OCI-LY1 (cell line): ENCODE data around the gene ZNF605.

Experiments used
- H2AFZ ChIP-seq: fragments of 200-600 bp; sonication (generic), shearing (Covaris generic); 2 replicates; pipeline ENCODE4 v1.6.0; 2014; ENCODE audit warnings: antibody characterized with exemption, mild to moderate bottlenecking, low read length
- H3F3A ChIP-seq: fragments of 200-600 bp; sonication (generic), shearing (Covaris generic); 2 replicates; pipeline ENCODE4 v1.6.0; 2014; ENCODE audit warnings: mild to moderate bottlenecking, antibody characterized with exemption, low read length, moderate library complexity; ENCODE audit not compliant: insufficient read depth
- H3K27ac ChIP-seq: fragments of 200-600 bp; sonication (generic); 2 replicates; pipeline ENCODE4 v1.5.1; 2014; ENCODE audit warnings: low read length, mixed run types, mild to moderate bottlenecking, low read depth; ENCODE audit not compliant: poor library complexity, severe bottlenecking
- H3K27me3 ChIP-seq: fragments of 200-600 bp; sonication (generic); 2 replicates; pipeline ENCODE4 v1.6.0; 2014; ENCODE audit warnings: antibody characterized with exemption, mild to moderate bottlenecking, low read length, moderate library complexity; ENCODE audit not compliant: insufficient read depth
- H3K36me3 ChIP-seq: fragments of 200-600 bp; sonication (generic); 2 replicates; pipeline ENCODE4 v1.6.1; 2014; ENCODE audit warnings: mild to moderate bottlenecking, antibody characterized with exemption, low read length, moderate library complexity, mixed read lengths; ENCODE audit not compliant: insufficient read depth
- H3K4me1 ChIP-seq: fragments of 200-600 bp; sonication (generic); 2 replicates; pipeline ENCODE4 v1.5.1; 2014; ENCODE audit warnings: mild to moderate bottlenecking, low read length, moderate library complexity; ENCODE audit not compliant: insufficient read depth, severe bottlenecking
- H3K4me2 ChIP-seq: fragments of 200-600 bp; sonication (generic), shearing (Covaris generic); 2 replicates; pipeline ENCODE4 v1.6.1; 2014; ENCODE audit warnings: low read length
- H3K4me3 ChIP-seq: fragments of 200-600 bp; sonication (generic); 2 replicates; pipeline ENCODE4 v1.5.1; 2014; ENCODE audit warnings: low read length, low read depth, mild to moderate bottlenecking, mixed read lengths; ENCODE audit not compliant: poor library complexity, severe bottlenecking
- H3K79me2 ChIP-seq: fragments of 200-600 bp; shearing (Covaris generic); 2 replicates; pipeline ENCODE4 v1.6.1; 2016; ENCODE audit warnings: mixed run types, low read length, mixed read lengths; ENCODE audit not compliant: insufficient read depth
- H3K9ac ChIP-seq: fragments of 200-600 bp; sonication (generic), shearing (Covaris generic); 2 replicates; pipeline ENCODE4 v1.6.1; 2014; ENCODE audit warnings: mild to moderate bottlenecking, low read length, mixed read lengths
- H3K9me2 ChIP-seq: fragments of 200-600 bp; sonication (generic), shearing (Covaris generic); 2 replicates; pipeline ENCODE4 v1.6.1; 2014; ENCODE audit warnings: low read depth, mild to moderate bottlenecking, low read length, mixed read lengths
- H3K9me3 ChIP-seq: fragments of 200-600 bp; shearing (Covaris generic); 2 replicates; pipeline ENCODE4 v1.6.1; 2014; ENCODE audit warnings: low read length, mixed read lengths
- H4K20me1 ChIP-seq: fragments of 200-600 bp; sonication (generic), shearing (Covaris generic); 2 replicates; pipeline ENCODE4 v1.6.0; 2016; ENCODE audit warnings: mild to moderate bottlenecking, low read length; ENCODE audit not compliant: insufficient read depth
- EZH2 ChIP-seq: fragments of 200-600 bp; sonication (generic), shearing (Covaris generic); IDR thresholded peaks from 2 replicates; pipeline ENCODE4 v1.8.0; 2017; ENCODE audit warnings: borderline replicate concordance, mixed run types, mild to moderate bottlenecking, antibody characterized with exemption, low read length, moderate library complexity, mixed read lengths
- TF ChIP-seq, protein P1 (sequence below): fragments of 200-600 bp; sonication (generic), shearing (Covaris generic); IDR thresholded peaks from 2 replicates; pipeline ENCODE4 v1.5.1; 2017; ENCODE audit warnings: mild to moderate bottlenecking, antibody characterized with exemption, low read length, moderate library complexity, mixed read lengths

ZNF605 gene

DNA sequence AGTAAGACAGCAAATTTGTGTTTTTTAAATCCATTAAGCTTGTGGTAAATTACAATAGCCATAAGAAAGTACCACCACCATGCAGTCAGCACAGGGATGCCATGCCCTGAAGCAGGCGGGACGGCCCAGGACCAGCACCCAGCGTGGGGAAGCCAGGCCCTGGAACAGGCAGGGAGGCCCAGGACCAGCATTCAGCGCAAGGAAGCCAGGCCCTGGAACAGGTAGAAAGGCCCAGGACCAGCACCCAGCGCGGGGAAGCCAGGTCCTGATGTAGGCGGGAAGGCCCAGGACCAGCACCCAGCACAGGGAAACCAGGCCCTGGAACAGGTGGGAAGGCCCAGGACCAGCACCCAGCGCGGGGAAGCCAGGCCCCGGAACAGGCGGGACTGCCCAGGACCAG lies 81.9 kb downstream of the ZNF605 start:
- H3K9me2 ChIP-seq, result no peaks in the 10 kb centered on the region
- no peaks in the 10 kb centered on the region for H4K20me1 ChIP-seq
- no peaks in the 10 kb centered on the region for H3K79me2 ChIP-seq
- no peak overlapping the region for H3K9ac ChIP-seq
- H3K27me3 ChIP-seq, result no peaks in the 10 kb centered on the region
- H3K4me3 ChIP-seq, result no peak overlapping the region
- 0 out of 2 replicates have a peak, but pooled peaks cover 4% of the 10 kb centered on the region for H3F3A ChIP-seq
- no peaks in the 10 kb centered on the region for H3K9me3 ChIP-seq
- H3K36me3 ChIP-seq, result peaks cover 93% of the 10 kb centered on the region
- no peak for TF ChIP-seq EZH2
- TF ChIP-seq, protein P1, sequence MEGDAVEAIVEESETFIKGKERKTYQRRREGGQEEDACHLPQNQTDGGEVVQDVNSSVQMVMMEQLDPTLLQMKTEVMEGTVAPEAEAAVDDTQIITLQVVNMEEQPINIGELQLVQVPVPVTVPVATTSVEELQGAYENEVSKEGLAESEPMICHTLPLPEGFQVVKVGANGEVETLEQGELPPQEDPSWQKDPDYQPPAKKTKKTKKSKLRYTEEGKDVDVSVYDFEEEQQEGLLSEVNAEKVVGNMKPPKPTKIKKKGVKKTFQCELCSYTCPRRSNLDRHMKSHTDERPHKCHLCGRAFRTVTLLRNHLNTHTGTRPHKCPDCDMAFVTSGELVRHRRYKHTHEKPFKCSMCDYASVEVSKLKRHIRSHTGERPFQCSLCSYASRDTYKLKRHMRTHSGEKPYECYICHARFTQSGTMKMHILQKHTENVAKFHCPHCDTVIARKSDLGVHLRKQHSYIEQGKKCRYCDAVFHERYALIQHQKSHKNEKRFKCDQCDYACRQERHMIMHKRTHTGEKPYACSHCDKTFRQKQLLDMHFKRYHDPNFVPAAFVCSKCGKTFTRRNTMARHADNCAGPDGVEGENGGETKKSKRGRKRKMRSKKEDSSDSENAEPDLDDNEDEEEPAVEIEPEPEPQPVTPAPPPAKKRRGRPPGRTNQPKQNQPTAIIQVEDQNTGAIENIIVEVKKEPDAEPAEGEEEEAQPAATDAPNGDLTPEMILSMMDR, result no peak
- no peak overlapping the region for H3K4me2 ChIP-seq
- H3K4me1 ChIP-seq, result no peaks in the 10 kb centered on the region
- H2AFZ ChIP-seq, result no peak overlapping the region
- no peak overlapping the region for H3K27ac ChIP-seq

DNA sequence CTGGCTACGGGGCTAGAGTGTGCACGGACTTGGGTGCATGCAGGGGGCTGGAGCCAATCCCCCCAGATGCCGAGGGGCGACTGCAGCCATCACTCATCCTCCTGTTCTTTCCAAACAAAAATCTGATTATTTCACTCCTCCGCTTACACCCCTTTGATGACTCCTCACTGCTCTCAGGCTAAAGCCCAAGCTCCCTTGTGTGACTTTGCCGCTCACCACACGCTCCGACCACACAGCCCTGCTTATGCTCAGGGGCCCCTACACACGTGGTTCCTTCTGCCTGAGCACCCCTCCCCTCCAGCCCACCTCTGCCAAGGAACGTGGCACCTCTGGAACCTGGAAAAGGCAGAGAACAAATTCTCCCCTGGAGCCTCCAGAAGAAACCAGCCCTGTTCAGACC lies 82.4 kb downstream of the ZNF605 start:
- H3K4me2 ChIP-seq, result no peak overlapping the region
- H3K9ac ChIP-seq, result no peak overlapping the region
- H3K9me2 ChIP-seq, result no peaks in the 10 kb centered on the region
- 0 out of 2 replicates have a peak, but pooled peaks cover 4% of the 10 kb centered on the region for H3F3A ChIP-seq
- no peaks in the 10 kb centered on the region for H3K9me3 ChIP-seq
- H3K4me1 ChIP-seq, result no peaks in the 10 kb centered on the region
- H3K36me3 ChIP-seq, result peaks cover 90% of the 10 kb centered on the region
- no peaks in the 10 kb centered on the region for H4K20me1 ChIP-seq
- no peak overlapping the region for H3K4me3 ChIP-seq
- no peaks in the 10 kb centered on the region for H3K27me3 ChIP-seq
- H2AFZ ChIP-seq, result no peak overlapping the region
- H3K27ac ChIP-seq, result no peak overlapping the region
- H3K79me2 ChIP-seq, result no peaks in the 10 kb centered on the region
- no peak for TF ChIP-seq EZH2

DNA sequence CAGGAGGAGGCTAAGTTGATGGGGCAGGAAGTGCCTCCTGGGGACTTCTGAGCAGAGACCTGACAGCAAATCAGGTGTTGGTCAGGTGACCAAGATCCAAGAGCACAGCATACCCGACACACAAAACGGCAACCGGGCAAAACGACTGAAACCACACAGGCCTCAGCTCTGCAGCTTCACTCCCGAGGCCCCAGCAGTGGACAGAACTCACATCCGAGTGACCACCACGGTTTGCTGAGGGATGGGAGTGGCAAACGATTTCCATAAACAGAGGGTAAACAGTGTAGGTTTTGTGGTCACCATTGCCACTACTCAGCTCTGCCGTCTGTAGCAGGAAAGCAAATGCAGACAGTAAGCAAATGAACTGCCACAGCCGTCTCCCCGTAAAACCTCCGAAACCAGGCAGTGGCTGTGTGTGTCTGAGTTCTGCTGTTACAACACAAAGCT lies 83.1 kb downstream of the ZNF605 start:
- H3K9ac ChIP-seq, result no peak overlapping the region
- no peaks in the 10 kb centered on the region for H3K9me2 ChIP-seq
- no peaks in the 10 kb centered on the region for H3K79me2 ChIP-seq
- H2AFZ ChIP-seq, result no peak overlapping the region
- H3K9me3 ChIP-seq, result no peaks in the 10 kb centered on the region
- no peaks in the 10 kb centered on the region for H3K4me1 ChIP-seq
- no peaks in the 10 kb centered on the region for H4K20me1 ChIP-seq
- H3K4me3 ChIP-seq, result no peak overlapping the region
- peaks cover 89% of the 10 kb centered on the region for H3K36me3 ChIP-seq
- 0 out of 2 replicates have a peak, but pooled peaks cover 4% of the 10 kb centered on the region for H3F3A ChIP-seq
- no peak overlapping the region for H3K4me2 ChIP-seq
- no peak for TF ChIP-seq EZH2
- TF ChIP-seq, protein P1, result no peak
- H3K27ac ChIP-seq, result no peak overlapping the region
- H3K27me3 ChIP-seq, result no peaks in the 10 kb centered on the region
